Measurements from ENCODE around the gene RBMXL3.

- TF ChIP-seq CTCF (IDR thresholded peaks at IDR 0.05) (no peak), POLR2A (IDR thresholded peaks at IDR 0.05) (no peak)
Observed at GRCh38 chrX:115173181-115173580, 16.0 kb upstream of the RBMXL3 start.
